ENCODE results near the gene SLC47A2.

GRCh38 chr17:19737305-19738072 is 21.1 kb upstream of the SLC47A2 start:
- TF ChIP-seq CTCF (IDR thresholded peaks at IDR 0.05) (no peak), EP300 (IDR thresholded peaks at IDR 0.05) (no peak)

All from stomach (tissue), 4 donors.